Lower leg skin (tissue), 4 donors: ENCODE data around the gene POMC. TPM values are rescaled to one million over a fixed set of nuclear protein-coding genes. Genes with fewer than 3 reads are reported as not detected.
"Not testable (repeated sequence)": the region's sequence is repeated elsewhere in the genome, so short reads cannot be mapped to it uniquely, and the experiment has no call there.

ENCODE experiments used
- DNase-seq, 2 donors: peaks; one replicate each; pipeline ENCODE4 v3.0.0-alpha.2; 2019; ENCODE audit warnings: low spot score in 2 of 2
- H3K4me3 ChIP-seq: fragments of 200-600 bp; sonication (generic); 2 replicates; pipeline ENCODE4 v1.5.1; 2017; ENCODE audit warnings: mild to moderate bottlenecking, low read depth; ENCODE audit not compliant: poor library complexity, severe bottlenecking
- POLR2A ChIP-seq, 2 donors: fragments of 450-650 bp; IDR thresholded peaks; one replicate each; pipeline ENCODE4 v1.6.1; 2016 to 2017; ENCODE audit warnings: antibody characterized with exemption in 2 of 2, mild to moderate bottlenecking in 1 of 2, moderate library complexity in 1 of 2
- WGBS, 2 donors: methylation state at CpG; one replicate each; pipeline ENCODE4 v1.1.5; 2018; 5-methylcytosine and 5-hydroxymethylcytosine counted together
- intact Hi-C: fragments of 100-400 bp; cut with DNase I; formaldehyde crosslinking; loops from one replicate; pipeline ENCODE4 v1.15.0; 2023; ENCODE audit warnings: low total_unique reads
- total RNA-seq, 4 donors: library from RNA; depleted of rRNA; stranded (reverse); fragments of >200 nt; gene quantifications; one replicate each; pipeline ENCODE4 v1.1.0, GENCODE V29; 2016
- TF ChIP-seq, protein P1 (sequence below), 3 donors: fragments of 450-650 bp; IDR thresholded peaks; one replicate each; pipeline ENCODE4 v1.5.1; 2016; ENCODE audit warnings: antibody characterized with exemption in 3 of 3, mild to moderate bottlenecking in 3 of 3, moderate library complexity in 2 of 3

The POMC gene
- total RNA-seq, 4 donors from 2014 or later, result 3.4 to 23.3 (median 6.6) TPM

DNA sequence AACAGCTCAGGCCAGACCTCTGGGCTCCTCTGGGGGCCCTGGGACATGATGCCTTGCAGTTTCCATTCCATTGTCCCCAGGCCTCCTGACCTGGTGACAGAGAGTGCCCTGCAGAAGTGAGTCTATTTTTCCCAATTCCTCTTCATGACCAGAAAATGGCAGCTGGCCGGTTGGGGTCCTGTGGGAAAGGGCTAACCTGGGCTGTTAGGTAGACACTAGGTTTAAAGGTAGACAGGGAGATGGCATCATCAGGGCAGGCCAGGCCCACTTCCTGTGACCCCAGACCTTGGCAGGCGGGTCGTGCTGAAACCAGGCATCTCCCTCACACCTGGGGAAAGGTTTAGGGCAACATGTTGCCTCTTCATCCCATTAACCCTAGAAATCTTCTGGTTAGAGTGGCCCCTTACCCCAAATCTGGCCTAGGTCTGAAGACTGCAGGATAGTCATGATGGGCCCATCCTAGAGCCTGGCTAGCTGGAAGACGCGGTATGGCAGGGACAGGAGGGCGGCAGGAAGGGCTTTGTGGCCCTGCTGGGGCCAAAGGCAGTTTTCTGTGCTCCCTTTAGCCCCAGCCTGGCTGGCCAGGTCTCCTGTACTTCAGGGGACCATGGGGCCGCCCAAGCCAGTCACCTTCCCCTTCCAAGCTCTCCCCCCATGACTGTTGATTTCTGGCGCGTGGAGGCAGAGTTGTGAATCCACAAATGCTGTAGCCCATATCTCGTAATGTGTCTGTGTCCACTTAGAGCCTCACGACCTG is 10.1 kb downstream of the POMC start:
- TF ChIP-seq, protein P1, sequence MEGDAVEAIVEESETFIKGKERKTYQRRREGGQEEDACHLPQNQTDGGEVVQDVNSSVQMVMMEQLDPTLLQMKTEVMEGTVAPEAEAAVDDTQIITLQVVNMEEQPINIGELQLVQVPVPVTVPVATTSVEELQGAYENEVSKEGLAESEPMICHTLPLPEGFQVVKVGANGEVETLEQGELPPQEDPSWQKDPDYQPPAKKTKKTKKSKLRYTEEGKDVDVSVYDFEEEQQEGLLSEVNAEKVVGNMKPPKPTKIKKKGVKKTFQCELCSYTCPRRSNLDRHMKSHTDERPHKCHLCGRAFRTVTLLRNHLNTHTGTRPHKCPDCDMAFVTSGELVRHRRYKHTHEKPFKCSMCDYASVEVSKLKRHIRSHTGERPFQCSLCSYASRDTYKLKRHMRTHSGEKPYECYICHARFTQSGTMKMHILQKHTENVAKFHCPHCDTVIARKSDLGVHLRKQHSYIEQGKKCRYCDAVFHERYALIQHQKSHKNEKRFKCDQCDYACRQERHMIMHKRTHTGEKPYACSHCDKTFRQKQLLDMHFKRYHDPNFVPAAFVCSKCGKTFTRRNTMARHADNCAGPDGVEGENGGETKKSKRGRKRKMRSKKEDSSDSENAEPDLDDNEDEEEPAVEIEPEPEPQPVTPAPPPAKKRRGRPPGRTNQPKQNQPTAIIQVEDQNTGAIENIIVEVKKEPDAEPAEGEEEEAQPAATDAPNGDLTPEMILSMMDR (IDR thresholded peaks at IDR 0.05), result no peak
- no peak overlapping the region for H3K4me3 ChIP-seq
- WGBS, 2 donors, result 97 to 98% methylated on average over 11 of the region's 11 CpGs
- no peak for DNase-seq
- intact Hi-C loops, result no loop called here

DNA sequence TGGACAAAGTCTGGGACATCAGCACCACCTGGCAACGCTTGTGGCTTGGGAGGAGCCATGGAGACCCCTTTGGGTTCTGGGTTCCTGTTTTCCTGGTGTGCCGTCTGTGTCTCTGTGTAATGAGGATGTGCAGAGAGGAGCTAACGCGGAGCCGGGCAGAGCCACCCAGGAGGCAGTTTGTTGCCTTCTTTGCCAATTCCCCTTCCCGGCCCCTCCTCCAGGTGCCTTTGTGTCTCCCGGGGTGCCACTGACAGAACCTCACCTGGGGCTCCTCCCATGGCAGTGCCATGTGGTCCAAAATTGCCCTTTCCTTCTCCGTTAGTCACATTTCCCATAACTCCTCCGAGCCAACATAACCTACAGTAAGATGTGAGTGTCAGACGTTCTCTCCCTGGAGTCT is 13.0 kb downstream of the POMC start:
- intact Hi-C loops, result no loop called here
- H3K4me3 ChIP-seq, result no peak overlapping the region
- WGBS, 2 donors, result 77 to 79% methylated on average over 10 of the region's 10 CpGs
- no peak for DNase-seq
- TF ChIP-seq, protein P1 (IDR thresholded peaks at IDR 0.05), result no peak
- no peak for TF ChIP-seq POLR2A (IDR thresholded peaks at IDR 0.05)

DNA sequence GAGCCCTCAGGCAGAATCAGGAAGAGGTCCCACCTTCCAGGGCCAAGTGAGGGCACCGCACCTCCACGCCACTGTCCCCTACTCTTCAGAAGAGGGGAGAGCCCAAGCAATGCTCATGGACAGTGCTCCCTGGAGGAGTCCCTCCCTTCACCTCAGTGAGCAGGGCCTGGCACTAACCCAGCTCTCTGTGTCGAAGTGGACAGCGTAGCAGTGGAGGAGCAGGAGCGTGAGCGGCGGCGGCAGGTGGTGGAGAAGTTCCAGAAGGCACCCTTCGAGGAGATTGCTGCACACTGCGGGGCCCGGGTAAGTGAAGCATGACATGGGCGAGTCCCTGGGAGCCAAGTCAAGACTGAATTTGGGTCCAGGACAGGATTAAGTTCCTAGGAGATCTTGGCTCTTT is 16.7 kb downstream of the POMC start:
- WGBS, 2 donors, result 86 to 88% methylated on average over 12 of the region's 12 CpGs

DNA sequence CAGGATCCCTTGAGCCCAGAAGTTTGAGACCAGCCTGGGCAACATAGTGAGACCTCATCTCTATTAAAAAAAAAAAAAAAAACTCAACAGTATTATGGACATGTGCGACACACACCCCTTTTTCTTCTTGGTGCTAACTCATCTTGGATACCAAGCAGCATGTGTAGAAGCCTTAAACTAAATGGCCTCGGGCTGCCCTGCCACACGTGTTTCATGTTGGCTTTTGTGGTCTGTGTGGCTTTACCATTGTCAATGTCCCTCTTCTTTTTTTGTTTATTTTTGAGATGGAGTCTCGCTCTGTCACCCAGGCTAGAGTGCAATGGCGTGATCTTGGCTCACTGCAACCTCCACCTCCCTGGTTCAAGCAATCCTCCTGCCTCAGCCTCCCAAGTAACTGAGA is 17.4 kb downstream of the POMC start:
- H3K4me3 ChIP-seq, DNase-seq, intact Hi-C loops: not testable (repeated sequence)
- WGBS, 2 donors, result 84 to 90% methylated on average over 5 of the region's 5 CpGs

More for the DNA sequence above, 16.7 kb downstream of the POMC start:
- no peak for DNase-seq
- TF ChIP-seq POLR2A (IDR thresholded peaks at IDR 0.05), result no peak
- TF ChIP-seq, protein P1 (IDR thresholded peaks at IDR 0.05), result no peak
- intact Hi-C loops, result no loop called here
- no peak overlapping the region for H3K4me3 ChIP-seq

DNA sequence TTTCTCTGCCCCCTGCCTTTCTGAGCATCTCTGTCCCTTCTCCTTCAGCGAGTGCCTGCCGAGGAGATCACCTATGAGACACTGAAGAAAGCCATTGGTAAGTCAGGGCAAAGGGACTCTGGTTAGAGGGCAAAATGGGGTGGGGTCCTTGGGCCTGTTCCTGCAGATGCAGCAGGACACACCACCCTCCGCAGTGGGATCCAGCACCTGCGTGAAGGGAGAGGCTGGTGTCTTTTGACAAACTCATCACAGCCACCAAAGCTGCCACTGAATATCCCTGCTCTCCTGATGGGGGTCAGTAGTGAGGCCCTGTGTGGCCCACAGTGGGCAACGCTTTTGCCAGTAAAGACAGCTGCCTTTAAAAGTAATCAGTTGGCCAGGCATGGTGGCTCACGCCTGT is 18.7 kb downstream of the POMC start:
- WGBS, 2 donors, result 96 to 99% methylated on average over 6 of the region's 6 CpGs
- TF ChIP-seq, protein P1 (IDR thresholded peaks at IDR 0.05), result no peak
- no peak for TF ChIP-seq POLR2A (IDR thresholded peaks at IDR 0.05)
- H3K4me3 ChIP-seq, result no peak overlapping the region
- intact Hi-C loops, result no loop called here
- DNase-seq, result no peak

DNA sequence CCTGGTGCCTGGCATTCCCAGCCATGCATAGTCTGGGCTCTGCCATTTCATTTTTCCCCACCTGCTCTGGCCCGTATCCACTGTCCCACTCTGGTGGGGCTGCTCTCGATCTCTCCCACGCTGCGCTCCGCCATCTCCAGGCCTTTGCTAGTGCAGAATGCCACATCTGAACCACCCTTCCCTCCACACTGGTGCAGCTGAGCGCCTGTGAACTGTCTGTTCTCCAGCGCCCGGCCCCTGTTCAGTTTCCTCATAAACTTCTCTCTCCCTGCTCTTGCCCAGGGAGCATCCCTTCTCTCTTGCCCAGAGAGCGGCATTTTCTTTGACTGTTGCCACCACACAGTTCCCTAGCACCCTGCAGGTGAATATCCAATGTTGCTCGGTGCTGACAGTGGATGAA is 21.5 kb downstream of the POMC start:
- DNase-seq, result no peak
- WGBS, 2 donors, result 93 to 96% methylated on average over 10 of the region's 10 CpGs
- intact Hi-C loops, result no loop called here
- TF ChIP-seq POLR2A (IDR thresholded peaks at IDR 0.05), result no peak
- TF ChIP-seq, protein P1 (IDR thresholded peaks at IDR 0.05), result no peak
- no peak overlapping the region for H3K4me3 ChIP-seq
